Measurements from ENCODE around the gene TICAM1.
"Not testable (repeated sequence)": the region's sequence is repeated elsewhere in the genome, so short reads cannot be mapped to it uniquely, and the experiment has no call there.

TICAM1 gene

GRCh38 chr19:4807188-4807587 lies 24.3 kb downstream of the TICAM1 start:
- H3K27ac ChIP-seq, result no peak overlapping the region
- TF ChIP-seq CTCF (conservative IDR thresholded peaks at IDR 0.05) (no peak), ZFX (IDR thresholded peaks at IDR 0.05) (no peak)

- no peak for TF ChIP-seq ZFX (IDR thresholded peaks at IDR 0.05)
- TF ChIP-seq CTCF (conservative IDR thresholded peaks at IDR 0.05), result no peak
- no peak overlapping the region for H3K27ac ChIP-seq
These were observed 25.1 kb downstream of the TICAM1 start for GRCh38 chr19:4806384-4806783.

- H3K27ac ChIP-seq, result not testable (repeated sequence)
These were observed 26.4 kb downstream of the TICAM1 start for GRCh38 chr19:4805140-4805539.

DNA sequence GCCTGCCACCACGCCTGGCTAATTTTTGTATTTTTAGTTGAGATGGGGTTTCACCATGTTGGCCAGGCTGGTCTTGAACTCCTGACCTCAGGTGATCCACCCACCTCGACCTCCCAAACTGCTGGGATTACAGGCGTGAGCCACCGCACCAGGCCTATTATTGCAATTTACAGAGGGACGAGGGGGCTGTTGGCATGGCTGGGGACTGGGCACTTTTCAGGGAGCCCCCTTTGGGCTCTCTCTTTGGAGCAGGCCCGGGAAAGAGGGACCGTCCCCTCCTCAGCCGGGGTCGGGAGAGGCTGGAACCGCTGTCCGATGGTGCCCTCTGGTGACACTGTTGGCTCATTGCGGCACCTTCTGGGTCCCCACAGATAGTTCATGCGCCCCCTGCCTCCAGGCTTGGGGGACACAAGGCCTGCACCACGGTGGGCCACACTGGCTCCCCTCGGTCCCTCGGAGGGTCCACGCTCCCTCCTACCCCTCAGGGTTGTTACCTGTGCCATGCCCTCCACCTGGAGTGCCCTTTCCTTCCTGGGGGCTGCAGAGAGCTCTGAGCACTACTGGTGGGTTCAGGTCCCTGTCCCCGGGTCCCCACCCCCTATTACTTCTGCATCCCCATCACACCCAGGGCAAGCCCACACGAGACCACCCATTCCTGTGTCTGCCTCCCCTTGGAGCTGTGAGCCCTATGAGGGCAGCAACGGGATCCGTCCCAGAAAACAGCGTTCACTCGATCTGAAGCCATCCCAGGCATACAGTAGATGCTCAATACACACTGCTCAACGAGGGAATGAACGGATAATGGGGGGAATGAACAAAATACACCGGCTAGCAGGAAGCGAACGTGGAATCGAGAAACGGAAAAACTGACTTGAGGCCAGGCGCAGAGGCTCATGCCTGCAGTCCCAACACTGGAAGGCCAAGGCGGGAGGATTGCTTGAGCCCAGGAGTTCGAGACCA lies 27.5 kb downstream of the TICAM1 start:
- TF ChIP-seq CTCF (conservative IDR thresholded peaks at IDR 0.05) (peak; percentile 93), ZFX (IDR thresholded peaks at IDR 0.05) (no peak)
- no peak overlapping the region for H3K27ac ChIP-seq

- H3K27ac ChIP-seq, result no peak overlapping the region
- TF ChIP-seq CTCF (conservative IDR thresholded peaks at IDR 0.05), result no peak
- TF ChIP-seq ZFX (IDR thresholded peaks at IDR 0.05), result no peak
These were observed 28.8 kb downstream of the TICAM1 start for GRCh38 chr19:4802711-4803110.

- TF ChIP-seq CTCF (conservative IDR thresholded peaks at IDR 0.05), result no peak
- peak overlapping the region; percentile 54 for H3K27ac ChIP-seq
These were observed 30.4 kb downstream of the TICAM1 start for GRCh38 chr19:4801085-4801619.

GRCh38 chr19:4800591-4801081 lies 30.9 kb downstream of the TICAM1 start:
- H3K27ac ChIP-seq, result peak overlapping the region; percentile 54
- no peak for TF ChIP-seq CTCF (conservative IDR thresholded peaks at IDR 0.05)

All from C4-2B (cell line).